ENCODE measurements around the gene ULK4. TPM values are rescaled to one million over a fixed set of nuclear protein-coding genes. Genes with fewer than 3 reads are reported as not detected.

The ULK4 gene
- total RNA-seq, 1 experiment from 2014 or later: 4.2 TPM

- intact Hi-C loops (cut with micrococcal nuclease; ENCODE audit: unreplicated experiment): loop anchor here (10.0 kb wide), 1 partner anchor 546 kb away; no protein-coding TSS in a partner anchor
- CTCF ChIA-PET: no interaction called here
- BruUV-seq (replicated peaks): no TSS peak
- H3K9me3 ChIP-seq: no peaks in the 10 kb centered on the region
- no peak for TF ChIP-seq CTCF (IDR thresholded peaks at IDR 0.05; ENCODE audit: insufficient read depth in 1 of 2, low read depth in 1 of 2, low read length in 1 of 2, severe bottlenecking in 1 of 2, unreplicated experiment in 1 of 2)
- Mint-ChIP-seq H3K36me3 (ENCODE audit: insufficient read depth, unreplicated experiment) (no peaks in the 10 kb centered on the region), H3K4me3 (ENCODE audit: unreplicated experiment) (no peak overlapping the region), H3K9me3 (ENCODE audit: unreplicated experiment) (no peaks in the 10 kb centered on the region), H3K27me3 (ENCODE audit: insufficient read depth, unreplicated experiment) (no peaks in the 10 kb centered on the region), H3K27ac (ENCODE audit: unreplicated experiment) (no peak overlapping the region), H3K4me1 (ENCODE audit: low read depth, unreplicated experiment) (no peaks in the 10 kb centered on the region)
- POLR2A ChIA-PET: no interaction called here
- no peak overlapping the region for H3K4me3 ChIP-seq (ENCODE audit: low read depth, low read length)
- no peak for DNase-seq
- H3K27me3 ChIP-seq (replicated peaks; ENCODE audit: control insufficient read depth, insufficient read depth, low read length): no peaks in the 10 kb centered on the region
- H3K4me1 ChIP-seq: no peaks in the 10 kb centered on the region
- H3K36me3 ChIP-seq (ENCODE audit: control insufficient read depth, insufficient read depth, low read length): no peaks in the 10 kb centered on the region
These were observed 63.3 kb downstream of the ULK4 start for GRCh38 chr3:41898631-41899030.

- ChIA-PET POLR2A (no interaction called here), CTCF (no interaction called here)
- intact Hi-C loops (cut with micrococcal nuclease; ENCODE audit: unreplicated experiment): loop anchor here (1.0 to 10.0 kb wide), 4 partner anchors 205 to 551 kb away; no protein-coding TSS in a partner anchor
- Histone ChIP-seq H3K4me1 (no peaks in the 10 kb centered on the region), H3K4me3 (ENCODE audit: low read depth, low read length) (no peak overlapping the region), H3K9me3 (peaks cover 12% of the 10 kb centered on the region), H3K27me3 (replicated peaks; ENCODE audit: control insufficient read depth, insufficient read depth, low read length) (no peaks in the 10 kb centered on the region), H3K36me3 (ENCODE audit: control insufficient read depth, insufficient read depth, low read length) (no peaks in the 10 kb centered on the region)
- TF ChIP-seq CTCF (IDR thresholded peaks at IDR 0.05; ENCODE audit: insufficient read depth in 1 of 2, low read depth in 1 of 2, low read length in 1 of 2, severe bottlenecking in 1 of 2, unreplicated experiment in 1 of 2): peak in 1 of 2 experiments; percentile 34
- no peak overlapping the region for H3K27ac Mint-ChIP-seq (ENCODE audit: unreplicated experiment)
- H3K27me3 Mint-ChIP-seq (ENCODE audit: insufficient read depth, unreplicated experiment): no peaks in the 10 kb centered on the region
- H3K36me3 Mint-ChIP-seq (ENCODE audit: insufficient read depth, unreplicated experiment): no peaks in the 10 kb centered on the region
- no TSS peak for BruUV-seq (replicated peaks)
- H3K9me3 Mint-ChIP-seq (ENCODE audit: unreplicated experiment): peaks cover 23% of the 10 kb centered on the region
- DNase-seq: peak in 1 of 2 experiments; percentile 44
- H3K4me3 Mint-ChIP-seq (ENCODE audit: unreplicated experiment): no peak overlapping the region
- no peaks in the 10 kb centered on the region for H3K4me1 Mint-ChIP-seq (ENCODE audit: low read depth, unreplicated experiment)
These were observed 67.9 kb downstream of the ULK4 start for GRCh38 chr3:41893977-41894376.

GRCh38 chr3:41888368-41889076 lies 73.4 kb downstream of the ULK4 start:
- H3K36me3 ChIP-seq (ENCODE audit: control insufficient read depth, insufficient read depth, low read length): no peaks in the 10 kb centered on the region
- no peaks in the 10 kb centered on the region for H3K36me3 Mint-ChIP-seq (ENCODE audit: insufficient read depth, unreplicated experiment)
- CTCF ChIA-PET: no interaction called here
- H3K27ac Mint-ChIP-seq (ENCODE audit: unreplicated experiment): no peak overlapping the region
- TF ChIP-seq CTCF (IDR thresholded peaks at IDR 0.05; ENCODE audit: insufficient read depth in 1 of 2, low read depth in 1 of 2, low read length in 1 of 2, severe bottlenecking in 1 of 2, unreplicated experiment in 1 of 2): no peak
- H3K4me3 ChIP-seq (ENCODE audit: low read depth, low read length): no peak overlapping the region
- no peaks in the 10 kb centered on the region for H3K27me3 Mint-ChIP-seq (ENCODE audit: insufficient read depth, unreplicated experiment)
- H3K4me1 ChIP-seq: no peaks in the 10 kb centered on the region
- no peaks in the 10 kb centered on the region for H3K27me3 ChIP-seq (replicated peaks; ENCODE audit: control insufficient read depth, insufficient read depth, low read length)
- H3K9me3 Mint-ChIP-seq (ENCODE audit: unreplicated experiment): peaks cover 23% of the 10 kb centered on the region
- H3K4me1 Mint-ChIP-seq (ENCODE audit: low read depth, unreplicated experiment): no peaks in the 10 kb centered on the region
- no TSS peak for BruUV-seq (replicated peaks)
- intact Hi-C loops (cut with micrococcal nuclease; ENCODE audit: unreplicated experiment): loop anchor here (10.0 kb wide), 1 partner anchor 194 kb away; no protein-coding TSS in a partner anchor
- POLR2A ChIA-PET: no interaction called here
- H3K4me3 Mint-ChIP-seq (ENCODE audit: unreplicated experiment): no peak overlapping the region
- peaks cover 12% of the 10 kb centered on the region for H3K9me3 ChIP-seq
- DNase-seq: no peak
